Adipose tissue (tissue), 3 donors: ENCODE measurements around the gene CFDP1. TPM values are rescaled to one million over a fixed set of nuclear protein-coding genes. Genes with fewer than 3 reads are reported as not detected.
"Not testable (repeated sequence)": the region's sequence is repeated elsewhere in the genome, so short reads cannot be mapped to it uniquely, and the experiment has no call there.

Experiments used
- H3K27ac ChIP-seq: one replicate; pipeline ENCODE4 v1.5.1; 2013; ENCODE audit warnings: low read depth, low read length
- WGBS, 3 donors: extraction: QIAGEN DNeasy Blood & Tissue Kit; methylation state at CpG; one replicate each; pipeline ENCODE4 v1.1.7; 2013; 5-methylcytosine and 5-hydroxymethylcytosine counted together
- polyA plus RNA-seq, 3 donors: library from polyadenylated mRNA; stranded (reverse); fragments of 200-250 nt; gene quantifications; one replicate each; pipeline ENCODE4 v1.2.3, GENCODE V29; 2013
- donor health status: healthy with polysubstance abuse.
- donor health status: Bipolar disorder and iron deficiency.
- donor health status: healthy.

Gene CFDP1
- polyA plus RNA-seq, 3 donors, result 40.9 to 113 (median 45.5) TPM

DNA sequence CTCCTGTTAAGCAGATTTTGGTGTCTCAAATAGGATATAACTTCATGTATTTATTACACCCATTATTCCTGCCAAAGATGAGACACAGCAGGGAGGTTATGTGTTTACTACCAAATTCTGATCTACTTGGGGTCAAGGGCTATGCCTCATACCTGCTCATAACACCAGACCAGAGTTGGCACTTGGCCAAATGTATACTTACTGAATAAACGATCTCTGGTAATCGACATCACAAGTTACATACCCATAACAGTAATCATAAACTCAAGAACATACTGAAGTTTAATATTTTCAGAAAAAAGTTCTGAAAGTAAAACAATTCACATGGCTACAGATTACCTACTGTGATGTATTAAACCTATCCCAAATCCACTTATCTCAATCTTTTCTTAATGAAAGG, 28.3 kb upstream of the CFDP1 start:
- 33 to 85% (median 74%) methylated on average over 2 of the region's 2 CpGs for WGBS, 3 donors

GRCh38 chr16:75460446-75460845, 27.1 kb upstream of the CFDP1 start:
- H3K27ac ChIP-seq, result no peak overlapping the region
- 11 to 41% (median 37%) methylated on average over 1 of the region's 1 CpG for WGBS, 3 donors

More for the DNA sequence above, 28.3 kb upstream of the CFDP1 start:
- H3K27ac ChIP-seq, result no peak overlapping the region

- 95 to 97% (median 95%) methylated on average over 4 of the region's 4 CpGs for WGBS, 3 donors
- no peak overlapping the region for H3K27ac ChIP-seq
Measured at GRCh38 chr16:75459691-75460090, 26.4 kb upstream of the CFDP1 start.

GRCh38 chr16:75458439-75458838, 25.1 kb upstream of the CFDP1 start:
- no peak overlapping the region for H3K27ac ChIP-seq
- 95 to 98% (median 98%) methylated on average over 2 of the region's 2 CpGs for WGBS, 3 donors

DNA sequence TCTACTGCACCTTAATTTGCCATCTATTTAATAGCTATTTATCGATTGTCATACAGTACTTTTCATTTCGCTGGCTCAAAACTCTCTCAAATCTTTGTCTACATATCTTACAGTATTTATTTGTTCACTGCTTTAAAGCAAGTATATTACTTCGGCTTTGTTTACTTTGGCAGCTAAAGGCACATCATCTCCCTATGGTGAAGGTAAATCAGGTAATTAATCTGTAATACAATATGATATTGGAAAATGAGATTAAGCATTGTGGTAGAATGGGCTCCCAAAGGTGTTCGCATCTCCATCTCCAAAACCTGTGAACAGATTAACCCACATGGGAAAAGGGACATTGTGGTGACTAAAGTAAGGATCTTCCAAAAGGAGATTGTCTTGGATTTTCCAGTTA, 24.7 kb upstream of the CFDP1 start:
- H3K27ac ChIP-seq, result no peak overlapping the region
- WGBS, 3 donors, result 51 to 97% (median 91%) methylated on average over 4 of the region's 4 CpGs

- WGBS, 3 donors, result 93 to 98% (median 96%) methylated on average over 5 of the region's 5 CpGs
- H3K27ac ChIP-seq, result no peak overlapping the region
Measured at GRCh38 chr16:75457485-75458021, 24.2 kb upstream of the CFDP1 start.

DNA sequence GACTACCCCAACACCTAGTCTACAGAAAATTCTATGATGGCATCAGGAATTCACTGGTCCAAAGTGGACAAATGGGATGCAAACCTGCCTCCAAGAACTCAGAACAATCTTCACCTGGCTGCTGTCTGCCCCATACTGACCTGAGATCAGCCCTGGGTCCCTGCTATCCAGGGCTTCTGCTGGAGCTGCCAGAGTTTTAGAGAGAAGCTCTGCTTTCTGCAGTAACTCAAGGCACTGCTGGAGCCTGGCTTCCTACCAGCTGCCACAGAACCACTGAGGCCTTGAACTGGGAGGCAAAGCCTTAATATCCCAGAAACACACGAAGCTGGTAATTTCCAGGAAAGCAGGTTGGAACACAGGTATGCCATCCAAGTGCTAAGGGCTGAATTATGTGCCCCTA, 23.7 kb upstream of the CFDP1 start:
- 21 to 87% (median 64%) methylated on average over 1 of the region's 1 CpG for WGBS, 3 donors
- no peak overlapping the region for H3K27ac ChIP-seq

DNA sequence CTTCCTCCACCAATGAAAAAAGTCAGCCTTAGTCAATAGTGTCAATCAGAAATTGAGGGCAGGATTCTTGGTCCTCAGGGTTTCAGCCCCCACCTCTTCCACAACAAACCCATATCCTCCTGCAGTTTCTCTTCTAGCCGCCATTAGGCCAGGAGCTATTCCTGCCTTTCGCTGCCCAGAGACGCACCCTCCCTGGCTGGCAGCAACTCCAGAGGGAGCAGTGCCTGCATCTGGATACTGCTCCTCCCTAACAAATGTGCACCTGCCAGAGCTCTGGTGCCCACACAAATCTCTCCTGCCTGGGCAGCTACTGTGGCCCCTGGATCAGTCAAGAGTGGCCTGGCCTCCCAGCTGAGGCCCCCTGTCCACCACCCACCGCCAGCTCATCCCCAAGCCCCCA, 23.2 kb upstream of the CFDP1 start:
- not testable (repeated sequence) for H3K27ac ChIP-seq
- WGBS, 3 donors, result 85 to 94% (median 88%) methylated on average over 4 of the region's 4 CpGs

GRCh38 chr16:75455677-75456076, 22.4 kb upstream of the CFDP1 start:
- no peak overlapping the region for H3K27ac ChIP-seq
- WGBS, 3 donors, result 80 to 95% (median 83%) methylated on average over 5 of the region's 5 CpGs

DNA sequence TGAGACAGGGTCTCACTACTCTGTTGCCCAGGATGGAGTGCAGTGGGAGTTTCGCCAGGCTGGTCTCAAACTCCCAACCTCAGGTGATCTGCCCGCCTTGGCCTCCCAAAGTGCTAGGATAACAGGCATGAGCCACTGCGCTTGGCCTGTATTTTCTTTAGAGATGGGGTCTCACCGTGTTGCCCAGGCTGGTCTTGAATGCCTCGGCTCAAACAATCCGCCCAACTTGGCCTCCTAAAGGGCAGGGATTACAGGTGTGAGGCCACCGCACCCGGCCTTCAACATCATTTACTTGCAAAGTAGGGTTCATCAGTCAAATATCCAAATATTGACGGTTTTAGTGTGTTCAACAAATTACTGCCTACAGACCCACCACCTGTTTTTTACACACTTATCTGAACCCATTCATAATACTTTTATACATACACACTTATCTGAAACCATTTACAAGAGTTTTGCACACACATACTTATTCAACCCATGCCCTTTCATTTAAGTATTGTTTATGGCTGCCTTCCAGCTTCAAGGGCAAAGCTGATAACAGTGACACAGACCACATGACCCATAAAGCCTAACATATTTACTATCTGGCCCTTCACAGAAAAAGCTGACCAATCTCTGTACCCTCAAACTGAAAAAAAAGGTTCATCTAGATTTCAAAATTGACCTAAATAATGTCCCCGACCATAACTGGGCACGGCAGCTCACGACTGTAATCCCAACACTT, 19.3 kb upstream of the CFDP1 start:
- H3K27ac ChIP-seq, result no peak overlapping the region
- 56 to 94% (median 93%) methylated on average over 12 of the region's 12 CpGs for WGBS, 3 donors

- no peak overlapping the region for H3K27ac ChIP-seq
Measured at GRCh38 chr16:75446416-75446815, 13.1 kb upstream of the CFDP1 start.

DNA sequence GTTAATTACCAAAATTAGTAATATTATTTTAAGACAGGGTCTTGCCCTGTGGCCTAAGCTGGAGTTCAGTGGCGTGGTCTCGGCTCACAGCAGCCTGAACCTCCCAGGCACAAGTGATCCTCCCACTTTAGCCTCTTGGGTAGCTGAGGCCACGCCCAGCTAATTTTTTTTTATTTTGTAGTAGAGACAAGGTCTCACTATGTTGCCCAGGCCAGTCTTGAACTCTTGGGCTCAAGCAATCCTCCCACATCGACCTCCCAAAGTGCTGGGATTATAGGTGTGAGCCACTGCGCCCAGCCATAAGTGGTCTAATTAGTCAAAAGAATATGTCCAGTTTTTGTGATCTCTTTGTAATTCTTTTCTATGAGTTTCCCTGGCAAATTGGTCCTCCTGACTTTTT, 12.0 kb upstream of the CFDP1 start:
- no peak overlapping the region for H3K27ac ChIP-seq
- 60 to 83% (median 82%) methylated on average over 5 of the region's 5 CpGs for WGBS, 3 donors

GRCh38 chr16:75443298-75443697, 10.0 kb upstream of the CFDP1 start:
- WGBS, 3 donors, result 73 to 85% (median 82%) methylated on average over 3 of the region's 3 CpGs

DNA sequence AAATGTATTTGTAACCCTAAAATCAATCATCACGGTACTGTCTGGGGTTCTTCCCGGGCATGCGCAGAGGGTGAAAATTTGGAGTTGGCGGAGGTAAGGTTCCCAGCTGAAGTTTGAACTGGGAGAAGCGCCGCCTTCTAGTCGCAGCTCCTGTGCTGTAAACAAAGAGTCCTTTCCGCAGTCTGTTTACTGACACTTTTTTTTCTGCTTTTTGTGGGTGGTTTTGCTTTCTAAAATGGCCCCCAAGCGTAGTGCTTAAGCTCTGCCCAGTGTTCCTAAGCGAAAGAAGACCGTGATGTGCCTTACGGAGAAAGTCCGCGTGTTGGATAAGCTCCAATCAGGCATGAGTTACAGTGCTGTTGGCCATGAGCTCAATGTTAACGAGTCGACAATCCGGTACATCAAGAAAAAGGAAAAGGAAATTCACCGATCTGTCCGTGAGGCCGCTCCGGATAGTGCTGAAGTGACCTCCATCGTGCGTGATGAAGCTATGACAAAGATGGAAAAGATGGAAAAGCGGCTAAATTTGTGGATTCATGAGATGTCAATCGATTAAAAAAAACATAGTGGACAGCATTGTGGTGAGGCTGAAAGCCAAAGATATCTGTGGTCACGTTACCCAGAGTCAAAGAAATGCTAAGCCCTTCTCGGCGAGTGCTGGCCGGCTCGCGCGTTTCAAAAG, 570 bp upstream of the CFDP1 start:
- 1 to 7% (median 4%) methylated on average over 32 of the region's 32 CpGs for WGBS, 3 donors
- H3K27ac ChIP-seq, result peak overlapping the region; percentile 7

More at GRCh38 chr16:75443298-75443697, 10.0 kb upstream of the CFDP1 start:
- no peak overlapping the region for H3K27ac ChIP-seq

GRCh38 chr16:75429621-75430403, 3.5 kb downstream of the CFDP1 start:
- H3K27ac ChIP-seq, result no peak overlapping the region
- 87 to 90% (median 89%) methylated on average over 11 of the region's 11 CpGs for WGBS, 3 donors

GRCh38 chr16:75426524-75426923, 6.8 kb downstream of the CFDP1 start:
- H3K27ac ChIP-seq, result not testable (repeated sequence)
- 69 to 81% (median 76%) methylated on average over 2 of the region's 2 CpGs for WGBS, 3 donors

DNA sequence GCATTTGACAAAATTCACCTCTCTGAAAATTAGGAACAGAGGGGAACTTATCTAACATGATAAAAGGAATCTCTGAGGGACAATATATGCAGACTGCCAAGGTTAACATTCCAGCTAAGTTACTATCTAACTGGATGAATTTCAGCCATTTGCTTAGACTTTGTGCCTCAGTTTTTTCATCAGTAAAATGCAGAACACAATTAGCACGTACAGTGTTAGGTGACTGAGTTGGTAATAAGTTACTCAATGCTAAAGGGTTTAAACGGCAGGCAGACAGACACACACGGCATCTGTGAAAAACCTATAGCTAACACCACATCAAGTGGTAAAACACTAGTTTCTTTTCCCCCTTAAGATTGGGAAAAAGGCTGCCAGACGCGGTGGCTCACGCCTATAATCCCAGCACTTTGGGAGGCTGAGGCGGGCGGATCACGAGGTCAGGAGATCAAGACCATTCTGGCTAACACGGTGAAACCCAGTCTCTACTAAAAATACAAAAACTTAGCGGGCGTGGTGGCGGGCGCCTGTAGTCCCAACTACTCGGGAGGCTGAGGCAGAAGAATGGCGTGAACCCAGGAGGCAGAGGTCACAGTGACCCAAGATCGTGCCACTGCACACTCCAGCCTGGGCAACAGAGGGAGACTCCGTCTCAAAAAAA, 9.1 kb downstream of the CFDP1 start:
- WGBS, 3 donors, result 66 to 82% (median 77%) methylated on average over 18 of the region's 18 CpGs
- H3K27ac ChIP-seq, result not testable (repeated sequence)

DNA sequence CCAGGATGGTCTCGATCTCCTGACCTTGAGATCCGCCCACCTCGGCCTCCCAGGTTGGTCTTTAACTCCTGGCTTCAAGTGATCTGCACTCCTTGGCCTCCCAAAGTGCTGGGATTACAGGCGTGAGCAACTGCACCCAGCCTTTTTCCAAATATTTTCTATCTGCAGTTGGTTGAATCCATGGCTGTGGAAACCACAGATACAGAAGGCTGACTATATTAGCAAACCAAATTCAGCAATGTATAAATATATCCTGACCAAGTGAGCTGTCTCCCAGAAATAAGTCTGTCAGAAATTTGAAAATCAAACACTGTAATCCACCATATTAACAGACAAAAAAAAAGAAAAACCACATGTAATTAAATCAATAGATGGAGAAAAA, 9.6 kb downstream of the CFDP1 start:
- H3K27ac ChIP-seq, result no peak overlapping the region
- 68 to 81% (median 80%) methylated on average over 4 of the region's 4 CpGs for WGBS, 3 donors

DNA sequence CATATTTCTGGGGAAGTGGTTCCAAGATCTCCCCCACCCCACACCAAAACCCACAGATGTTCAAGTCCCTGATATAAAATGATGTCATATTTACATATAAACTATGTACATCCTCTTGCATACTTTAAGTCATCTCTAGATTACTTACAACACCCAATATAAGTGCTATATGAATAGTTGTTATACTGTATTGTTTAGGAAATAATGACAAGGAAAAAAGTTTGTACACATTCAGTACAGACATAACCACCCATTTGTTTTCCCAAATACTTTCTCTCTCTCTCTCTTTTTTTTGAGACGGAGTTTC, 11.5 kb downstream of the CFDP1 start:
- no peak overlapping the region for H3K27ac ChIP-seq
- 94 to 100% (median 96%) methylated on average over 1 of the region's 1 CpG for WGBS, 3 donors
